NOMO-1 treated with dmso at 0.1 percent for 144 hours (cell line): ENCODE results near the gene SHISAL1.
"Not testable (repeated sequence)": the region's sequence is repeated elsewhere in the genome, so short reads cannot be mapped to it uniquely, and the experiment has no call there.

Source experiments
- DNase-seq: peaks from one replicate; lab custom pipeline; 2025; ENCODE audit not compliant: unreplicated experiment; lab: John Stamatoyannopoulos, UW

Gene SHISAL1

DNA sequence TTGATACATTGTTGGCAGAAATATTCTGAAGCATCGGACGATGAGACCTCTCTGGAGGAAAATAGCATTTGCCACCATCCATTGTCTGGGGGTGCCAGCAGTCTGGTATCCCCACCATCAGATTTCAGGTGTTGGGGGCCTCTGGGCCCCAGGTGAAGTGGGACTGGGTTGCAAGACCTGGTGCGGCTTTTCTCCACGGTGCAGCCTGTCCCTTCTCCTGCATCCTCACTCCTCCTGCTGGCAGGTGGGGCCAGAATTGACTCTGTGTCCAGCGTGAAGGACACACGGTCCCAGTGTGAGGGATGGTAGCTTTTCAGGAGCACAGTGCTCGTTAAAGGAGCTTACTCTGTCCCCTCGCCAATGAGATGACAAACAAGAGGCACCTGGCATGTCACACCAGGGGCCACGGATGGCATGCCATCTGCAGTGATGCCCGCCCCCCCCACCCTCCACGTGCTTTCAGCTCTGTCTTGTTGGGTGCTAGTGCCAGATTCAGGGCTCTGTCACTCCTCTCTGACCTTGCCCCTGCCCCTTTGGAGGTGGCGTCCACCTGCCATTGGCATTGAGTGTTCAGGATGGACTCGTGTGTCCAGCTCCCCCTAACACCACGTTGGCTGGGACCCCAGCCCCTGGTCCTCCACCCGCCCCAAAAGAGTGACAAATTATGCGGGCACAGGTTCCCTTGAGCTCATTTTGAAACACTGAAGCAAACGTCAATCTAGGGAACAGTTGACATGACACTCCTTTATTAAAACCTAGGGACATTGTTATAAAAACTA is 69.6 kb downstream of the SHISAL1 start:
- no peak for DNase-seq

DNA sequence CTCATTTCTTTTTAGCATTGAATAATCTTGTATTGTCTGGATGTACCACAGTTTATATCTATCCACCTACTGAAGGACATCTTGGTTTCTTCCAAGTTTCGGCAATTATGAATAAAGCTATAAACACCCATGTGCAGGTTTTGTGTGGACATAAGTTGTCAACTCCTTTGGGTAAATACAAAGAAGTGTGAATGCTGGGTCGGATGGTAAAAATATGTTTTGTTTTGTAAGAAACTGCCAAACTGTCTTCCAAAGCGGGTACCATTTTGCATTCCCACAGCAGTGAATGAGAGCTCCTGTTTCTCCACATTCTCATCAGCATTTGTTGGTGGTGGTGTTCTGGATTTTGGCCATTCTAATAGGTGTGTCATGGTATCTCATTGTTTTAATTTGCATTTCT is 71.6 kb downstream of the SHISAL1 start:
- DNase-seq, result not testable (repeated sequence)

DNA sequence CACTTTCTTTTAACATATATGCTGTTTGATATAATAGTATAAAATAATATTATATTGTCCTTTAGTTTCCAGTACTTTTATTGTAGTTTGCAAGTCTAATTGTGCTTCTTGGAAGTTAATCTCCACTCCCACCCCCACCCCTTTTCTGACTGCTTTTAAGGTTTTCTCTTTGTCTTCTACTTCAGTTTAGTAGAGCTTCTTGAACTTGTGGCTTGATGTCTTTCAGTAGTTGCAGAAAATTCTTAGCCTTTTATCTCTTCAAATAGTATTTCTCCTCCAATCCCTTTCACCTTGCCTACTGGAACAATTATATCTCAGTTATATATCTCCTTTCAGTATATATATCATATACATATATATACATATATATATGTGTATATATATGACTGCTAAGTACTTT is 75.5 kb downstream of the SHISAL1 start:
- no peak for DNase-seq

- not testable (repeated sequence) for DNase-seq
Measured at GRCh38 chr22:44234372-44234771, 78.4 kb downstream of the SHISAL1 start.

DNA sequence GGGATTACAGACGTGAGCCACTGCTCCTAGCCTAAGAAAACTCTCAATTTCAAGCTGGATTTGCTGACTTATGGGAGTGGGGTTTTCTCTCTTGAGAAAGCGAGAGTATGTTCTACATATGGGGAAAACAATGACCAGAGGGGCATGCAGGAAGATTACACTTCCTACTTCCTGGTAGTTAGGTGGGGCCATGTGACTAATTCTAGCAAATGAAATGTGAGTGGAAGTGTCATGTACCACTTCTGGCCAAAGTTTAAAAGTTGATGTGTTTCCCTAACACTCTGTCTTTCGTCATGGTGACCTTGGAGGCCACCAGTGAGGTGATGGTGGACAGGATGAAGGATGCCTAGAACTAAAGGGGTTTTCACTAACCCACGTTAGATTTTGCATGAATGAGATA is 81.5 kb downstream of the SHISAL1 start:
- no peak for DNase-seq

DNA sequence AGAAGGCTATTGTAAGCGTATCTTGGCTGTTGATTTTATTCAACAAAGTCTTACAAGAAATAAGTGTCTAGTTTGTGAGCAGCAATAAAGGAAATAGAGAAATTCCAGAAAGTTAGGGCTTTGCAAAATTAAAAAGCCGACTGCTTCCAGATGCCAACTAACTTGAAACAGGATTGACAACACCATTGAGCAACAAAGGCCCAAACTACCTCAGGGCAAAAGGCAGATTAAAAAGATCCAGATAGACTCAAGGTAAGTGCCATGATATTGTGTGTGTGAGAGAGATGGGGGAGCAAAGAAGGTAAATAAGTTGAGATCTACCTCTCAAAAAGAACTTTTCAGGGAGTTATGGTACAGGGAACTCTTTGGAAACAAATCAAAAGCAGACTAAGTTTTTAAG is 82.9 kb downstream of the SHISAL1 start:
- no peak for DNase-seq

DNA sequence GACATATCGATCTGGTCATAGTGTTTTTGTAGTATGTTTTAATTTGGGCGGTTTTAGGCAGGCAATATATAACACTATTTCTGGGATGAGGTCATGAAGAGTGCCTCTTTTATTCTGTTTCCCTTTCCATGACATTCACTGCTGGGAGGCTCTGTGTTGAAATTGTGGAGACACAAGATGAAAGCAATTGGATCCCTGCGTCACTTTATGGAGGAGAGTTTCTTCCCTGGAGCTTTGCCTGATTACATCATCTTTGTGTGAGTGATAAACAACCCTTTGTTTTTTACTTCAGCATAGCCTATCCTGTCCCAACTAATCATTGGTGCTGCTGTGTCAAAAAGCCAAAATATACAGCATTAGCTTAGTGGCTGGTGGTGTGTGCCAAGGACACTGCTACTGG is 83.4 kb downstream of the SHISAL1 start:
- no peak for DNase-seq

DNA sequence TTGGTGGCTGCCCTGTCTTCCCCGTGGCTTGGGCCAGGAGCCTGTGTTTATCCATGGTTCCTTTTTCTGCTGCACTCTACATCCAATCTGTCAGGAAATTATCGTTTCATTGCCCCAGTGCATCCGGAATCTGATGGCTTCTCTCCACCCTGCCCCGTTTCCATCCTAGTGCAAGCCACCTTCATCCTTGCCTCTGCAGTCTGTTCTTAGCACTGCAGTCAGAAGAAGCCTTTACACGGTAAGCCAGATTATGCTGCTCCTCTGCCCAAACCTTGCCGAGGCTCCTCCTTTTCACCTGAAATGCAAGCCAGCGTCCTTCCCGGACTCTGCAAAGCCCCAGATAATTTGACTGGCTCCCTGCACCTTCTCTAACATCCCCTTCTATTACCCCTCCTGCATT is 86.9 kb downstream of the SHISAL1 start:
- no peak for DNase-seq

DNA sequence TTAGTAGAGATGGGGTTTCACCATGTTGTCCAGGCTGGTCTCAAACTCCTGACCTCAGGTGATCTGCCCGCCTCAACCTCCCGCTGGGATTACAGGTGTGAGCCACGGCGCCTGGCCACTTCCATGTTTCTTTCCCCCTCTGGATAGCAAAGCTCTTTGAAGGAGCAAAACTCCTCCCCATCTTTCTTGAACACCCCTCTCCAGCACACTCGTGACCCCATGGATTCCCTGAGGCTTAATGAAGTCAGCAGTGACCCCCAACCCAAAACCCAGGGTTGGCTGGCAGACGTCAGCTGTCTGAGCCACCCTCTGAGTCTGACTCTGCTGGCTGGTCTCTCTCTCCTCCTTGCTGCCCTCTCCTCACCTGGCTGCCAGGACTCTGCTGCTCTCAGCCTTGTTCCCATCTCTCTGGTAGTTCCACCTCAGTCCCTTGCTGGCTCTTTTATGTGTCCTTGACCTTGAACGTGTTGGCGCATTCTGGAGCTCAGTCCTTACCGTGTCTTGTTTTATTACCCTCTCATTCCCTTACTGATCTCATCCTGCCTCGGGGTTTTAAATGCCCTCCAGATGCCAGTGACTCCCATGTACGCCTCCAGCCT is 87.6 kb downstream of the SHISAL1 start:
- DNase-seq, result no peak

GRCh38 chr22:44224166-44224565 is 88.6 kb downstream of the SHISAL1 start:
- no peak for DNase-seq

GRCh38 chr22:44221710-44222475 is 90.9 kb downstream of the SHISAL1 start:
- no peak for DNase-seq

GRCh38 chr22:44220727-44221680 is 91.7 kb downstream of the SHISAL1 start:
- DNase-seq, result no peak

GRCh38 chr22:44219101-44219870 is 93.5 kb downstream of the SHISAL1 start:
- no peak for DNase-seq

GRCh38 chr22:44218071-44218470 is 94.7 kb downstream of the SHISAL1 start:
- DNase-seq, result no peak

GRCh38 chr22:44217346-44217745 is 95.4 kb downstream of the SHISAL1 start:
- DNase-seq, result no peak

DNA sequence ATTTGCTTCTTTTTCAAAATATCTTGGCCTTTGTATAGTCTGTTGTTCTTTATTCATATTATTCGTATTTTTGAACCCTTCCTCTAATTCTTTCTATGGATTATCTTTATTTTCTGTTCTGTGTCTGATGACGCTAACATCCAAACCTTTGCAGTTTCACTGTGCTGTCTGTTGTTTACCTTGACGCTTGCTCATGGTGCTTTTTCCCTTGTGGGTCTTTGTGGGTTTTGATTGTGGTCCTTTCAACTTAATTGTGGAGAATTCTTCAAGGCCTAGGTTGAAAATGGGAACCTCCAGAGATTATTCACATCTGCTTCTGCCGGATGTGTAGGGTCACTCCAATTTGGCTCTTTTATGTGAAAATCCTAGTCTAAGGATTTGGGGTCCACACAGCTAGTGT is 97.5 kb downstream of the SHISAL1 start:
- no peak for DNase-seq

DNA sequence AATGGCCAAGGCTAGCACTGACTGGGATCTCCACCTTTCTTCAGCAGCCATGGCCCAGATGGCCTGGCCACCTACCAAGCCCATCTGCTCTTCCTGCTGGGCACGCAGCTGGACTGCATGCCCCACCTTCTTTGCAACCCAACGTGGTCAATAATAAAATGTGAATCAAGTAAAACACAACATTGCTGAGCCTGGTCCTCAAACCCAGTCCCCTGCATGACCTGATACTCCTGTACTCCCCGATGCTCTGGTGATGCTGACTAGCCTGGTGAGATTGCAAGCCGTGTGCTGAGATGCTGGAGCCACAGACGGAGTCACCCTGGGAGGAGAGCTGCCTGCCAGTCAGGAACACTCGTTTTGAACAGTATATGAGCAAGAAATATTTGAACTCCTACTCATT is 98.0 kb downstream of the SHISAL1 start:
- DNase-seq, result no peak

GRCh38 chr22:44214187-44214586 is 98.6 kb downstream of the SHISAL1 start:
- DNase-seq, result no peak

GRCh38 chr22:44213489-44214043 is 99.2 kb downstream of the SHISAL1 start:
- DNase-seq, result no peak

DNA sequence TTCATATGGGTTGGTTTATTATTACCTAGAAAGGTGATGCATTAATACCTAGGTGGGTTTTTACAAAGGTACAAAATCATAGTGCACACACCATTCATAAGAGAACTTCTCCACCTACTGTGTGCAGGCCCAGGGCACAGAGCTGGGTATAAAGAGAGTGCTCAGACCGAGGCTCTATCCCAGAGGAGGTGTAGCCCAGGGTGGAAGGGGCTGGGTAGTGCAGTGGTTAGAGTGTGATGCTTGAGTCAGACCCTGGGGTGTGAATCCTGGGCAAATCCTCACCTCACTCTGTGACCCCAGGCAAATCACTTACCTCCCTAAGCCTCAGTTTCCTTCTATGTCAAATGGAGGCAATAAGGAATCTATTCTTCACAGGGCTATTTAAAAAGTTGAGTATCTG is 99.8 kb downstream of the SHISAL1 start:
- no peak for DNase-seq
